Astrocyte (in vitro differentiated cells and primary cell): ENCODE results near the gene LDLRAD4. TPM values are rescaled to one million over a fixed set of nuclear protein-coding genes. Genes with fewer than 3 reads are reported as not detected.

ENCODE experiments used
- DNase-seq: peaks from one replicate; pipeline ENCODE4 v3.0.0-alpha.2; 2010; ENCODE audit warnings: low read depth
- FAIRE-seq: peaks from 2 replicates; lab custom pipeline; 2011; peaks lifted over from hg19 to GRCh38; lab: Jason Lieb, UNC
- H2AFZ ChIP-seq: 2 replicates; pipeline ENCODE4 v1.6.0; 2012; ENCODE audit warnings: low read depth, low read length, inconsistent platforms
- H3K27ac ChIP-seq: 2 replicates; pipeline ENCODE4 v1.5.1; 2011; ENCODE audit warnings: low read depth, low read length, inconsistent platforms
- H3K27me3 ChIP-seq: 2 replicates; pipeline ENCODE4 v1.6.0; 2011; ENCODE audit warnings: low read length, inconsistent platforms; ENCODE audit not compliant: insufficient read depth
- H3K36me3 ChIP-seq: 2 replicates; pipeline ENCODE4 v1.5.1; 2011; ENCODE audit warnings: low read length, inconsistent platforms; ENCODE audit not compliant: insufficient read depth
- H3K4me1 ChIP-seq: 2 replicates; pipeline ENCODE4 v1.5.1; 2011; ENCODE audit warnings: low read length, inconsistent platforms; ENCODE audit not compliant: insufficient read depth
- H3K4me2 ChIP-seq: 2 replicates; pipeline ENCODE4 v1.6.0; 2012; ENCODE audit warnings: low read length, inconsistent platforms
- H3K4me3 ChIP-seq: 2 replicates; pipeline ENCODE4 v1.5.1; 2011; ENCODE audit warnings: low read depth, mild to moderate bottlenecking, low read length, inconsistent platforms; ENCODE audit not compliant: insufficient read depth
- H3K79me2 ChIP-seq: 2 replicates; pipeline ENCODE4 v1.6.0; 2012; ENCODE audit warnings: mild to moderate bottlenecking, low read length, inconsistent platforms; ENCODE audit not compliant: insufficient read depth
- H3K9ac ChIP-seq: 2 replicates; pipeline ENCODE4 v1.6.0; 2012; ENCODE audit warnings: mild to moderate bottlenecking, low read length, inconsistent platforms
- H3K9me3 ChIP-seq: 2 replicates; pipeline ENCODE4 v1.5.1; 2012; ENCODE audit warnings: low read depth, mild to moderate bottlenecking, low read length, inconsistent platforms; ENCODE audit not compliant: insufficient read depth
- H4K20me1 ChIP-seq: 2 replicates; pipeline ENCODE4 v1.6.0; 2012; ENCODE audit warnings: low read length, inconsistent platforms; ENCODE audit not compliant: insufficient read depth
- H3K27ac Mint-ChIP-seq: one replicate; pipeline ENCODE4 v1.8.0; 2021; ENCODE audit warnings: mild to moderate bottlenecking, mixed read lengths; ENCODE audit not compliant: unreplicated experiment
- H3K27me3 Mint-ChIP-seq: one replicate; pipeline ENCODE4 v1.8.0; 2021; ENCODE audit warnings: low read depth, mixed read lengths; ENCODE audit not compliant: unreplicated experiment
- H3K36me3 Mint-ChIP-seq: one replicate; pipeline ENCODE4 v1.8.0; 2021; ENCODE audit warnings: low read depth, mixed read lengths; ENCODE audit not compliant: unreplicated experiment
- H3K4me1 Mint-ChIP-seq: one replicate; pipeline ENCODE4 v1.8.0; 2021; ENCODE audit warnings: low read depth, mixed read lengths; ENCODE audit not compliant: unreplicated experiment
- H3K4me3 Mint-ChIP-seq: one replicate; pipeline ENCODE4 v1.8.0; 2021; ENCODE audit warnings: mild to moderate bottlenecking, moderate library complexity, mixed read lengths; ENCODE audit not compliant: unreplicated experiment
- H3K9me3 Mint-ChIP-seq: one replicate; pipeline ENCODE4 v1.8.0; 2021; ENCODE audit warnings: mild to moderate bottlenecking, mixed read lengths; ENCODE audit not compliant: unreplicated experiment
- CTCF ChIP-seq: IDR thresholded peaks from 2 replicates; pipeline ENCODE4 v1.5.1; 2011; ENCODE audit warnings: low read depth, mild to moderate bottlenecking, inconsistent platforms, low read length, moderate library complexity; ENCODE audit not compliant: insufficient read depth
- EZH2 ChIP-seq: IDR thresholded peaks from 2 replicates; pipeline ENCODE4 v1.6.1; 2012; ENCODE audit warnings: mild to moderate bottlenecking, low read length, inconsistent platforms; ENCODE audit not compliant: insufficient read depth
- total RNA-seq: library from RNA; stranded (reverse); gene quantifications from 2 replicates; pipeline ENCODE4 v1.2.1, GENCODE V29; 2021

LDLRAD4 gene
- total RNA-seq, 1 donor from 2014 or later, result 26.0 TPM

DNA sequence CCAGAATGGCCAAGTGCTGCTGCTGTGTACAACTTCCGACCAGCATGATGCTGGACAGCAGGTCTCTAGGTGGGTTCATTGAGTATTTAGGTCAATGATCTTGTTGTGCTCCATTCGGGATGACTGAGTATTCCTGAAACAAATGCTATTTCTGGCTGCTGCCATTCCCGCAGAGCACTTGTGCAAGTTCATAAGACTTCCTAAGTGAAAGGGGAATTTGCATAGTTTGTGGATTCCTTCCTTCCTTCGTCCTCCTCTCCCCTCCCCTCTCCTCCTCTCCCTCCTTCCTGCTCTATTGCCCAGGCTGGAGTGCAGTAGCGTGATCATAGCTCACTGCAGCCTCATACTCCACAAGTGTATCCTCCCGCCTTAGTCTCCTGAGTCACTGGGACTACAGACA lies 40.4 kb downstream of the LDLRAD4 start:
- TF ChIP-seq CTCF, result no peak
- TF ChIP-seq EZH2, result no peak
- Mint-ChIP-seq H3K27ac (peak overlapping the region; percentile 77), H3K4me1 (peaks cover 46% of the 10 kb centered on the region), H3K36me3 (peaks cover 5% of the 10 kb centered on the region), H3K9me3 (no peaks in the 10 kb centered on the region), H3K27me3 (peaks cover 5% of the 10 kb centered on the region), H3K4me3 (no peak overlapping the region)
- Histone ChIP-seq H3K9ac (no peak overlapping the region), H3K9me3 (no peaks in the 10 kb centered on the region), H3K36me3 (no peaks in the 10 kb centered on the region), H3K79me2 (peaks cover 2% of the 10 kb centered on the region), H3K27ac (no peak overlapping the region), H3K4me3 (no peak overlapping the region), H3K4me2 (no peak overlapping the region), H4K20me1 (peaks cover 4% of the 10 kb centered on the region), H3K4me1 (peaks cover 5% of the 10 kb centered on the region), H3K27me3 (no peaks in the 10 kb centered on the region), H2AFZ (no peak overlapping the region)
- FAIRE-seq (no peak), DNase-seq (no peak)

DNA sequence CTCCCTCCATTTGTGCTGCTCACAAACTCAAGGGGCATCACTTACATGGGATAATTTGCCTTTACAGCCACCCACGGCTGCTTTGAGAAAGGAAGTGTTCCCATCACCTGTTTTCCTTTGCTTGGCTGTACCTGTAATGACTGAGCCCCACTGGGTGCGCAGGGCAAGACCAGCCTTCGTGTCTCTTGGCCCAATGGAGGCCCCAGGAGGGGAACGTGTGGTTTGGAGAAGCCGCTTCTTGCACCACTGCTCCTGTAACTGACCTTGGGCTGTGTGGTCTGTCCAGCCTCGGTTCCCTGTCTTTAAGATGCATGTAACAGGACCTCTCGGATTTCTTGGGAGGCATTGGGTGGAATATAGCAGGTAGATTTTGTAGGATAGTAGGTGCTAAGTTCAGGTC lies 41.1 kb downstream of the LDLRAD4 start:
- Histone ChIP-seq H3K27me3 (no peaks in the 10 kb centered on the region), H3K4me2 (no peak overlapping the region), H3K27ac (no peak overlapping the region), H4K20me1 (peaks cover 4% of the 10 kb centered on the region), H3K4me1 (peaks cover 5% of the 10 kb centered on the region), H3K9me3 (no peaks in the 10 kb centered on the region), H3K4me3 (no peak overlapping the region), H2AFZ (no peak overlapping the region), H3K9ac (no peak overlapping the region), H3K36me3 (no peaks in the 10 kb centered on the region), H3K79me2 (peaks cover 2% of the 10 kb centered on the region)
- peaks cover 5% of the 10 kb centered on the region for H3K27me3 Mint-ChIP-seq
- no peak overlapping the region for H3K27ac Mint-ChIP-seq
- TF ChIP-seq EZH2 (no peak), CTCF (no peak)
- DNase-seq, result no peak
- H3K36me3 Mint-ChIP-seq, result peaks cover 5% of the 10 kb centered on the region
- FAIRE-seq, result no peak
- H3K4me1 Mint-ChIP-seq, result peaks cover 50% of the 10 kb centered on the region
- no peak overlapping the region for H3K4me3 Mint-ChIP-seq
- H3K9me3 Mint-ChIP-seq, result no peaks in the 10 kb centered on the region

- H3K4me2 ChIP-seq, result no peak overlapping the region
- H2AFZ ChIP-seq, result no peak overlapping the region
- Mint-ChIP-seq H3K27ac (no peak overlapping the region), H3K4me3 (peak overlapping the region; percentile 35), H3K36me3 (peaks cover 8% of the 10 kb centered on the region), H3K4me1 (peaks cover 55% of the 10 kb centered on the region), H3K9me3 (no peaks in the 10 kb centered on the region), H3K27me3 (peaks cover 3% of the 10 kb centered on the region)
- no peak overlapping the region for H3K4me3 ChIP-seq
- no peaks in the 10 kb centered on the region for H3K36me3 ChIP-seq
- H3K9ac ChIP-seq, result no peak overlapping the region
- H3K79me2 ChIP-seq, result peaks cover 2% of the 10 kb centered on the region
- H3K27ac ChIP-seq, result no peak overlapping the region
- no peaks in the 10 kb centered on the region for H3K27me3 ChIP-seq
- TF ChIP-seq CTCF (no peak), EZH2 (no peak)
- no peak for DNase-seq
- H4K20me1 ChIP-seq, result peaks cover 4% of the 10 kb centered on the region
- peak; percentile 13 for FAIRE-seq
- no peaks in the 10 kb centered on the region for H3K9me3 ChIP-seq
- H3K4me1 ChIP-seq, result peaks cover 5% of the 10 kb centered on the region
These were observed 41.8 kb downstream of the LDLRAD4 start for GRCh38 chr18:13260197-13260934.
